GM12875 (cell line): Measurements from ENCODE around the gene CAMKK1.

ENCODE experiments used
- H3K4me3 ChIP-seq: one replicate; pipeline ENCODE4 v1.5.1; 2011; ENCODE audit warnings: low read depth, low read length, control low read depth
- TF ChIP-seq, protein P1 (sequence below): IDR thresholded peaks from 2 replicates; pipeline ENCODE4 v1.5.1; 2011; ENCODE audit warnings: low read depth, mild to moderate bottlenecking, control low read depth, inconsistent platforms, low read length, moderate library complexity, borderline replicate concordance; ENCODE audit not compliant: insufficient read depth

The CAMKK1 gene

DNA sequence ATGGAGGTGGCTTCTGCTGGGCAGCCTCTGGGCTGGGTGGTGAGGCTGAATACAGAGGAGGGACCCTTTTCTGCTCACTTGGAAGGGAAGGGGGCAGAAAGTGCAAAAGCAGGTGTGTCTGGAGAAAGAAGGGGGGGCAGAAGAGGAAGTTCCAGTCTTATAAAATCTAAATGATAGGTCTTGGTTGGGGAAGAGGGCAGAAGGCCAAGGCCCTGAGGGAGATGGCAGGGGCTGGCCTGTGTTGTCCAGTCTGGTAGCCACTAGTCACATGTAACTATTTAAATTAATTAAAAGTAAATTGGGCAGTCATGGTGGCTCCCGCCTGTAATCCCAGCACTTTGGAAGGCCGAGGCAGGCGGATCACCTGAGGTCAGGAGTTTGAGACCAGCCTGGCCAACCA is 2.5 kb upstream of the CAMKK1 start:
- TF ChIP-seq, protein P1, sequence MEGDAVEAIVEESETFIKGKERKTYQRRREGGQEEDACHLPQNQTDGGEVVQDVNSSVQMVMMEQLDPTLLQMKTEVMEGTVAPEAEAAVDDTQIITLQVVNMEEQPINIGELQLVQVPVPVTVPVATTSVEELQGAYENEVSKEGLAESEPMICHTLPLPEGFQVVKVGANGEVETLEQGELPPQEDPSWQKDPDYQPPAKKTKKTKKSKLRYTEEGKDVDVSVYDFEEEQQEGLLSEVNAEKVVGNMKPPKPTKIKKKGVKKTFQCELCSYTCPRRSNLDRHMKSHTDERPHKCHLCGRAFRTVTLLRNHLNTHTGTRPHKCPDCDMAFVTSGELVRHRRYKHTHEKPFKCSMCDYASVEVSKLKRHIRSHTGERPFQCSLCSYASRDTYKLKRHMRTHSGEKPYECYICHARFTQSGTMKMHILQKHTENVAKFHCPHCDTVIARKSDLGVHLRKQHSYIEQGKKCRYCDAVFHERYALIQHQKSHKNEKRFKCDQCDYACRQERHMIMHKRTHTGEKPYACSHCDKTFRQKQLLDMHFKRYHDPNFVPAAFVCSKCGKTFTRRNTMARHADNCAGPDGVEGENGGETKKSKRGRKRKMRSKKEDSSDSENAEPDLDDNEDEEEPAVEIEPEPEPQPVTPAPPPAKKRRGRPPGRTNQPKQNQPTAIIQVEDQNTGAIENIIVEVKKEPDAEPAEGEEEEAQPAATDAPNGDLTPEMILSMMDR = no peak
- no peak overlapping the region for H3K4me3 ChIP-seq

DNA sequence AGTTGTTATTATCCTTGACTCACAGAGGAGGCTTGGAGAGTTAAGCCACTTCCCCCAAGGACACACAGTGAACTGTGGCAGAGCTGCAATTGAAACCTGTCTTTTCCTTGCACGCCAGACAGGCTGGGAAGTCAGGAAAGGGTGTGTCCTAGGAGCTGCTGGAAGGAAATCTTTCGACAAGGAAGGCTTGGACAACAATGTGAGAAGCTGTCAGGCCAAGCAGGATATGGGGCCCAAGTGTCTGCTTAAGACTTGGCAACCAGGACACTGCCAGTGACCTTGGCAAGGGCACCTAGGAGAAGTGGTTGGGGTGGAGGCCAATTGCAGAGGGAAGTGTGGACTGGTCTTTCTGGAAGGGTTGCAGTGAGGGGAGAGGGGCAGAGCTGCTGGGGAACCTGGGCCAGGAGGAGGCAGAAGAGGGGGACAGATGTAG is 2.1 kb upstream of the CAMKK1 start:
- no peak overlapping the region for H3K4me3 ChIP-seq
- TF ChIP-seq, protein P1 = no peak

DNA sequence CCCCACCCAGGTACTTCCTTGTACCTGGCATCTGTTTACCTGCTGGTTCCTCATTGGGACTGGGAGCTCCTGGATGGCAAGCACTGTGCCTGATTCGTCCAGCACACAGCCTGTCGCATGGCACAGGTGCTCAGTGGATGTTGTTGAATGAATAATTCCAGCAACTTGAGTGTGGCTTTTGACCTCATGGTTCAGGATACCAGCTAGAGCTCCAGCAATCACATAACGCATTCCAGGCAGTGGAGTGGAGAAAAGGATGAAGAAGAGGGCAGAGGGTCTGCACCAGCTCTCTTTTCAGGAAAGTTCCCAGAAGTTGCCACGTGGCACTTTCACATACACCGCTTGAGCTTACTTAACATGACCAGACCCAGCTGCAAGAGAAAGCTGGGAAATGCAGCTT is 1.3 kb upstream of the CAMKK1 start:
- H3K4me3 ChIP-seq = no peak overlapping the region
- TF ChIP-seq, protein P1 = no peak

DNA sequence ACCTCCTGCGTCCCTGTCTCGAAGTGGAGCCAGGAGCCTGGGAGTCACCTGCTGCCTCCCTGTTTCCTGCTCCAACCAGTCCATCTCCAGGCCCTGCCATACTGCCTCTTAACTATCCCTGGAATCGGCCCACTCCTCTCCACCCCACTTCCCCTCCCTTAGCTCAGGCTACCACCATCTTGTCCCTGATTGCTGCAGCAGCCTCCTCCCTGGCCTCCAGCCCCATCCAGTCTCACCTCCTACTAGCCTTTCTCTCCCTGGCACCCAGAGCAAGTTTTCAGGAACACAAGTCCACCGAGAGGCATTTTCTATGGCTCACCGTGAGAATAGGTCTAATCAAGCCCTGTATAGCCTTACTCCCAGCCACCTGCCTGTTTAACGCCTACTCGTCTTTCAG is 865 bp upstream of the CAMKK1 start:
- TF ChIP-seq, protein P1 = no peak
- no peak overlapping the region for H3K4me3 ChIP-seq

DNA sequence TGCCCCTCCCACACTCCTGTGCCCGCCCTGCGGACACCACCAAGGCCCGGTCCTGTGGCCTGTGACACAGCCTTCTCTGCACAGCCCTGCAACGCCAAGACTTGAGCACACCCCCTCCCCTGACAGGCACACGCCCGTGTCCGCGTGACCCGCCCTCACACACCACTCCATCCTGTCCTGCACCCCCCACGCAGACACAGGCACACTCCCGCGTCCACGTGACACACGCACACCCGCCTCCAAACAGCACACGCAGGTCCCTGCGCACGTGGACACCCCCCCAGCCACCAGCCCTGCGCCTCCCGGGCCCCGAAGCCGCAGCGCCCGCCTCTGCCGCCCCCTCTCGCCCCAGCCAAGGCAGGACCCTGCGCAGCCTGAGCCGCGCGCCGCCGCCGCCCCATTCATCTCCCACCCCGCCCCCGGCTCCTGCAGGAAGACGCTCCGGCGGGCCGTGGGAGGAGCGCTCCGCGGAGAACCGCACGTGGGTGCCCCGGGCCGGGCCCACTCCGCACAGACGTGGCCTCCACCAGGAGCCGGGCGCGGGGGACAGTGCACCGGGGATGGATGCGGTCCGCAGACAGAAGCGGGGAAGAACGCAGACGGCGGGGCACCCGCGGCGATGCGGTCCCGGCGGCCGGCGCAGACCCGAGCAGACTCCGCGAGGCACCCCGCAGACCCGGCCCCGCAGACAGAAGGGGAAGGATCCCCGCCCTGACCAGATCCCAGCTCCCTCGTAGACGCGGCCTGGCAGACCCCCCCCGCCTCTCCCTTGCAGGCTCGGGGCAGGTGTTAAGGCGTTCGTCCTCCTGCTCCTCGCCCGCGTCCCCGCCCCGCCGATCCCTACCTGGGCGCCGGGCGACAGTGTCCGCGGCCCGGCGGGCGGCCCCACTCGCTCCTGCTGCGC is 506 bp downstream of the CAMKK1 start:
- TF ChIP-seq, protein P1 = no peak
- peak overlapping the region; percentile 51 for H3K4me3 ChIP-seq

DNA sequence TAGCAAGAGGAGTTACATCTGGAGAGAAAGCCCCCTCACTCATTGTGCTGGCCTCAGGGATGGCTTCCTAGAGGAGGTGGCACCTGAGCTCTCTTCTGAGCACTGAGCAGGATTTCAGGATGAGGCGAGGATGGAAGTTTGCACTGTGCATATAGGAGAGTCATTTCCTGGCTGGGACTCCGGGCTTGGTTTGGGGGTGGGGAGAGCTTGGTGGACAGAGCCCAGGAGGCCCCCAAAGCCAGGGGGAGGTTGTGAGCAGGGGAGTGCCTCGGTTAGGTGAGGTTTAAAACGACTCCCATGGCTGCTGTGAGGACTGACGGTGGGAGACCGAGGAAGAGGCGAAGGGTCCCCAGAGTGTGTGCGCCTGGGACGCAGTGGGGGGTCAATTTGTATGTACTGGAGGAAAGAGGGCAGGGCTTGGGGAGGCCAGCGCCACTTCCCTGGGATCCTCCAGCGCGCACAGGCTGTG is 1.2 kb downstream of the CAMKK1 start:
- TF ChIP-seq, protein P1 = no peak
- no peak overlapping the region for H3K4me3 ChIP-seq

DNA sequence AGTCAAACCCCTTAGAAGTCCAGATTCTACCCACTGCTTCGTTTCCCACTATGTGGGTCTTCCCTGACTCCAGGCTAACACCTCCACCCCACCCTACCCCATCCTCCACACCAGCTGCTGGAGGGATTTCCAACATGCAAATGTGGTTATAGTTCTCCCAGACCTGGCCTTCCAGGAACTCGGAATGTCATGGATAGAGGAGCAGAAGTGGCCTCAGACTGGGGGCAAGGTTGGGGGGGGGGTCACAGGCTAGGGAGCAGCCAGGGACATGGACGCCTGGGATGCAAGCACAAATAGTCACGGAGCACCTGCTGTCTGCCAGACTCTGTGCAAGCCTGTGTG is 2.0 kb downstream of the CAMKK1 start:
- no peak overlapping the region for H3K4me3 ChIP-seq
- TF ChIP-seq, protein P1 = no peak
